ENCODE results near the gene ARMC5. TPM values are rescaled to one million over a fixed set of nuclear protein-coding genes. Genes with fewer than 3 reads are reported as not detected.

Gene ARMC5
- total and polyA plus RNA-seq, 9 of the 15 experiments (the other 6 are each of a cell fraction or from before 2014, with no cell fraction given), result 0.11 to 13.5 (median 2.1) TPM

DNA sequence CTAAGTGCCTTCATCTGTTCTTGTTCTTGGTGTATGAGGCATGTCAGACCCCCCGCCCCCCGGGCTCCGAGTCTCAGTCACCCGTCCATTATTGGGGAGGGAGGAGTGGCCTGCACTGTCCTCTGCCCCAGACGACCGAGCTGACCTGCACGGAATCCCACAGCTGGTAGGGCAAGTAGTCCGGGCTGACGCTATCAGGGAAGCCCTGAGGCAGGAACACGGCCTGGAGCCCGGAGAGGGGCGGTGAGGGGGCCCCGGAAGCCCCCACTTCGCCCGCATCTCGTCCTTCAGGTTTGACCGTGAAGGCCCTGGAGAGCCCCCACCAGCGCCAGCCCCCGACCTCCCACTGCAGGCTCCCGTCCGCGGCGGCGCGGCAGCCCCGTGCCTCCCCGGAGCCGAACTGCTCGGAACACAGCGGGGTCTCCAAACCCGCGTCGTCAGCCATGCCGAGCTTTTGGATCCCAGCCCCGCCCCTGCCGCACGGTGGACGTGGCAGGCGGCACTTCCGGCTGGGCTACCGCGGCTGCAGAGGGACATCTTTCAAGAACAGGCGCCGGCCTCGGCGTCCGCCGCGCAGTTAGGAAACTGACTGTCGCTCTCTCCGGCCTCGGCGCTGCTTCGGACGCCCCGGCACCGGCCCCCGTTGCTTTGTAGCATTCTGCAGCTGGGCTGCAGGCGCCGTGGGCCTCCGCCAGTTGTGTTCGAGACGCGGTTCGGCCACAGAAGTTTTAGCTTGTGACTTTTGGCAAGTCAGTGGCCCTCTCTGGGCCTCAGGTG, 48.8 kb downstream of the ARMC5 start, which contains the start of gene RUSF1 (continued):
- peak; percentile 36; the same call in 1 of the 2 replicates for TF ChIP-seq JUN (IDR thresholded peaks at IDR 0.05; ENCODE audit: borderline replicate concordance, low read depth, low read length)
- no peak for TF ChIP-seq JUN (CRISPR knock-in tag; IDR thresholded peaks at IDR 0.05; ENCODE audit: borderline replicate concordance)
- TF ChIP-seq POLR2A (conservative IDR thresholded peaks at IDR 0.05), result peak; percentile 91
- TF ChIP-seq ZBTB8A (IDR thresholded peaks at IDR 0.05; ENCODE audit: partially characterized antibody), result no peak
- TF ChIP-seq, protein P1, sequence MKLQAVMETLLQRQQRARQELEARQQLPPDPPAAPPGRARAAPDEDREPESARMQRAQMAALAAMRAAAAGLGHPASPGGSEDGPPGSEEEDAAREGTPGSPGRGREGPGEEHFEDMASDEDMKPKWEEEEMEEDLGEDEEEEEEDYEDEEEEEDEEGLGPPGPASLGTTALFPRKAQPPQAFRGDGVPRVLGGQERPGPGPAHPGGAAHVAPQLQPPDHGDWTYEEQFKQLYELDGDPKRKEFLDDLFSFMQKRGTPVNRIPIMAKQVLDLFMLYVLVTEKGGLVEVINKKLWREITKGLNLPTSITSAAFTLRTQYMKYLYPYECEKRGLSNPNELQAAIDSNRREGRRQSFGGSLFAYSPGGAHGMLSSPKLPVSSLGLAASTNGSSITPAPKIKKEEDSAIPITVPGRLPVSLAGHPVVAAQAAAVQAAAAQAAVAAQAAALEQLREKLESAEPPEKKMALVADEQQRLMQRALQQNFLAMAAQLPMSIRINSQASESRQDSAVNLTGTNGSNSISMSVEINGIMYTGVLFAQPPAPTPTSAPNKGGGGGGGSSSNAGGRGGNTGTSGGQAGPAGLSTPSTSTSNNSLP (IDR thresholded peaks at IDR 0.05; ENCODE audit: borderline replicate concordance, low read depth, low read length), result no peak
- no peak for TF ChIP-seq NCOA1 (IDR thresholded peaks at IDR 0.05; ENCODE audit: low read depth)
- TF ChIP-seq HDGF (IDR thresholded peaks at IDR 0.05), result no peak
- TF ChIP-seq CREM (IDR thresholded peaks at IDR 0.05; ENCODE audit: low read depth), result peak; percentile 76
- TF ChIP-seq PHB (CRISPR knock-in tag; IDR thresholded peaks at IDR 0.05), result 0 out of 2 replicates have a peak, but pooled peaks have one; percentile 11
- peak; percentile 10 for TF ChIP-seq NUFIP1 (IDR thresholded peaks at IDR 0.05; ENCODE audit: partially characterized antibody)
- no peak; the same call in 1 of the 2 replicates for TF ChIP-seq RUNX1 (IDR thresholded peaks at IDR 0.05; ENCODE audit: low read depth)
- TF ChIP-seq GTF2E2 (tag; IDR thresholded peaks at IDR 0.05), result peak; percentile 90
- no peak for TF ChIP-seq ZZZ3 (IDR thresholded peaks at IDR 0.05)
- TF ChIP-seq CCNT2 (IDR thresholded peaks at IDR 0.05; ENCODE audit: borderline replicate concordance, extremely low read depth, insufficient read length, low read depth, low read length), result peak; percentile 65
- TF ChIP-seq ZNF583 (CRISPR knock-in tag; IDR thresholded peaks at IDR 0.05), result 0 out of 2 replicates have a peak, but pooled peaks have one; percentile 24
- TF ChIP-seq, protein P2, sequence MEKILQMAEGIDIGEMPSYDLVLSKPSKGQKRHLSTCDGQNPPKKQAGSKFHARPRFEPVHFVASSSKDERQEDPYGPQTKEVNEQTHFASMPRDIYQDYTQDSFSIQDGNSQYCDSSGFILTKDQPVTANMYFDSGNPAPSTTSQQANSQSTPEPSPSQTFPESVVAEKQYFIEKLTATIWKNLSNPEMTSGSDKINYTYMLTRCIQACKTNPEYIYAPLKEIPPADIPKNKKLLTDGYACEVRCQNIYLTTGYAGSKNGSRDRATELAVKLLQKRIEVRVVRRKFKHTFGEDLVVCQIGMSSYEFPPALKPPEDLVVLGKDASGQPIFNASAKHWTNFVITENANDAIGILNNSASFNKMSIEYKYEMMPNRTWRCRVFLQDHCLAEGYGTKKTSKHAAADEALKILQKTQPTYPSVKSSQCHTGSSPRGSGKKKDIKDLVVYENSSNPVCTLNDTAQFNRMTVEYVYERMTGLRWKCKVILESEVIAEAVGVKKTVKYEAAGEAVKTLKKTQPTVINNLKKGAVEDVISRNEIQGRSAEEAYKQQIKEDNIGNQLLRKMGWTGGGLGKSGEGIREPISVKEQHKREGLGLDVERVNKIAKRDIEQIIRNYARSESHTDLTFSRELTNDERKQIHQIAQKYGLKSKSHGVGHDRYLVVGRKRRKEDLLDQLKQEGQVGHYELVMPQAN (IDR thresholded peaks at IDR 0.05; ENCODE audit: borderline replicate concordance), result peak; percentile 4; the same call in 1 of the 2 replicates
- TF ChIP-seq, protein P3, sequence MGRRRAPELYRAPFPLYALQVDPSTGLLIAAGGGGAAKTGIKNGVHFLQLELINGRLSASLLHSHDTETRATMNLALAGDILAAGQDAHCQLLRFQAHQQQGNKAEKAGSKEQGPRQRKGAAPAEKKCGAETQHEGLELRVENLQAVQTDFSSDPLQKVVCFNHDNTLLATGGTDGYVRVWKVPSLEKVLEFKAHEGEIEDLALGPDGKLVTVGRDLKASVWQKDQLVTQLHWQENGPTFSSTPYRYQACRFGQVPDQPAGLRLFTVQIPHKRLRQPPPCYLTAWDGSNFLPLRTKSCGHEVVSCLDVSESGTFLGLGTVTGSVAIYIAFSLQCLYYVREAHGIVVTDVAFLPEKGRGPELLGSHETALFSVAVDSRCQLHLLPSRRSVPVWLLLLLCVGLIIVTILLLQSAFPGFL (CRISPR knock-in tag; IDR thresholded peaks at IDR 0.05), result no peak
- TF ChIP-seq ZNF507 (tag; conservative IDR thresholded peaks at IDR 0.05), result no peak
- TF ChIP-seq, protein P4, sequence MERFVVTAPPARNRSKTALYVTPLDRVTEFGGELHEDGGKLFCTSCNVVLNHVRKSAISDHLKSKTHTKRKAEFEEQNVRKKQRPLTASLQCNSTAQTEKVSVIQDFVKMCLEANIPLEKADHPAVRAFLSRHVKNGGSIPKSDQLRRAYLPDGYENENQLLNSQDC (CRISPR knock-in tag; IDR thresholded peaks at IDR 0.05), result no peak
- no peak for TF ChIP-seq COPS2 (conservative IDR thresholded peaks at IDR 0.05)
- TF ChIP-seq, protein P5, sequence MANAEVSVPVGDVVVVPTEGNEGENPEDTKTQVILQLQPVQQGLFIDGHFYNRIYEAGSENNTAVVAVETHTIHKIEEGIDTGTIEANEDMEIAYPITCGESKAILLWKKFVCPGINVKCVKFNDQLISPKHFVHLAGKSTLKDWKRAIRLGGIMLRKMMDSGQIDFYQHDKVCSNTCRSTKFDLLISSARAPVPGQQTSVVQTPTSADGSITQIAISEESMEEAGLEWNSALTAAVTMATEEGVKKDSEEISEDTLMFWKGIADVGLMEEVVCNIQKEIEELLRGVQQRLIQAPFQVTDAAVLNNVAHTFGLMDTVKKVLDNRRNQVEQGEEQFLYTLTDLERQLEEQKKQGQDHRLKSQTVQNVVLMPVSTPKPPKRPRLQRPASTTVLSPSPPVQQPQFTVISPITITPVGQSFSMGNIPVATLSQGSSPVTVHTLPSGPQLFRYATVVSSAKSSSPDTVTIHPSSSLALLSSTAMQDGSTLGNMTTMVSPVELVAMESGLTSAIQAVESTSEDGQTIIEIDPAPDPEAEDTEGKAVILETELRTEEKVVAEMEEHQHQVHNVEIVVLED (CRISPR knock-in tag; IDR thresholded peaks at IDR 0.05), result peak; percentile 80
- no peak for TF ChIP-seq SNRNP70 (optimal IDR thresholded peaks at IDR 0.05; ENCODE audit: low read depth, low read length)
- peak; percentile 94 for TF ChIP-seq GABPB1 (CRISPR knock-in tag; IDR thresholded peaks at IDR 0.05)
- no peak for TF ChIP-seq EHMT2 (IDR thresholded peaks at IDR 0.05)
